Suprapubic skin (tissue), 4 donors: ENCODE results near the gene CHIT1.

Experiments
- EP300 ChIP-seq: sonication (generic); formaldehyde crosslinking; IDR thresholded peaks from one replicate; pipeline ENCODE4 v1.6.1; 2017; ENCODE audit warnings: antibody characterized with exemption
- POLR2AphosphoS5 ChIP-seq, 3 donors: sonication (generic); formaldehyde crosslinking; IDR thresholded peaks; one replicate each; pipeline ENCODE4 v1.6.1; 2017; ENCODE audit warnings: antibody characterized with exemption in 3 of 3
- TF ChIP-seq, protein P1 (sequence below), 2 donors: fragments of 200-600 bp in 1 of 2; fragments of 450-650 bp in 1 of 2; sonication (generic) in 1 of 2; IDR thresholded peaks; one replicate each; pipeline ENCODE4 v1.5.1; 2016 to 2019; ENCODE audit warnings: antibody characterized with exemption in 2 of 2, mild to moderate bottlenecking in 1 of 2, moderate library complexity in 1 of 2

DNA sequence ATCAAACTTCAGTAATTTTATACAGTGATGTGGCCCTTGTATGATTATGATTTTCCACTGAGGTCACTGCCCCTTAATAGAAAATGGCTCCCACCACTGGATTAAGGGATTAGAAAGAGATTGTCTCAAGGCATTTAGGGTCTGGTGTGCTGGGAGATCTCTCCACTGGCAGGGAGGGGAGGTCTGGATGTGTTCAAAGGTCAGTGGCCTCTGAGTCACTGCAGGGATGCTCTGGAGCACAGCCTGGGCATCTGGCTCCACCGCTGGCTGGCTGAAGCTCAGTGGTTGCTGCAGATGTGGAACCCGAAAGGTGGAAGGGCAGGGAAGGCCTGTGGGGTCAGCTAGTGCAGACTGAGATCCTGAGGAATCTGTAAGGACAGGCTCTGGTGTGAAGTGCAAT lies 24.7 kb downstream of the CHIT1 start:
- TF ChIP-seq POLR2AphosphoS5 (IDR thresholded peaks at IDR 0.05) (no peak), EP300 (no peak)
- TF ChIP-seq, protein P1, sequence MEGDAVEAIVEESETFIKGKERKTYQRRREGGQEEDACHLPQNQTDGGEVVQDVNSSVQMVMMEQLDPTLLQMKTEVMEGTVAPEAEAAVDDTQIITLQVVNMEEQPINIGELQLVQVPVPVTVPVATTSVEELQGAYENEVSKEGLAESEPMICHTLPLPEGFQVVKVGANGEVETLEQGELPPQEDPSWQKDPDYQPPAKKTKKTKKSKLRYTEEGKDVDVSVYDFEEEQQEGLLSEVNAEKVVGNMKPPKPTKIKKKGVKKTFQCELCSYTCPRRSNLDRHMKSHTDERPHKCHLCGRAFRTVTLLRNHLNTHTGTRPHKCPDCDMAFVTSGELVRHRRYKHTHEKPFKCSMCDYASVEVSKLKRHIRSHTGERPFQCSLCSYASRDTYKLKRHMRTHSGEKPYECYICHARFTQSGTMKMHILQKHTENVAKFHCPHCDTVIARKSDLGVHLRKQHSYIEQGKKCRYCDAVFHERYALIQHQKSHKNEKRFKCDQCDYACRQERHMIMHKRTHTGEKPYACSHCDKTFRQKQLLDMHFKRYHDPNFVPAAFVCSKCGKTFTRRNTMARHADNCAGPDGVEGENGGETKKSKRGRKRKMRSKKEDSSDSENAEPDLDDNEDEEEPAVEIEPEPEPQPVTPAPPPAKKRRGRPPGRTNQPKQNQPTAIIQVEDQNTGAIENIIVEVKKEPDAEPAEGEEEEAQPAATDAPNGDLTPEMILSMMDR (IDR thresholded peaks at IDR 0.05): no peak
